Astrocyte (in vitro differentiated cells and primary cell): ENCODE data around the gene OR2C3.
"Not testable (repeated sequence)": the region's sequence is repeated elsewhere in the genome, so short reads cannot be mapped to it uniquely, and the experiment has no call there.

Experiments used
- CTCF ChIP-seq: IDR thresholded peaks from 2 replicates; pipeline ENCODE4 v1.5.1; 2011; ENCODE audit warnings: low read depth, mild to moderate bottlenecking, inconsistent platforms, low read length, moderate library complexity; ENCODE audit not compliant: insufficient read depth
- EZH2 ChIP-seq: IDR thresholded peaks from 2 replicates; pipeline ENCODE4 v1.6.1; 2012; ENCODE audit warnings: mild to moderate bottlenecking, low read length, inconsistent platforms; ENCODE audit not compliant: insufficient read depth

DNA sequence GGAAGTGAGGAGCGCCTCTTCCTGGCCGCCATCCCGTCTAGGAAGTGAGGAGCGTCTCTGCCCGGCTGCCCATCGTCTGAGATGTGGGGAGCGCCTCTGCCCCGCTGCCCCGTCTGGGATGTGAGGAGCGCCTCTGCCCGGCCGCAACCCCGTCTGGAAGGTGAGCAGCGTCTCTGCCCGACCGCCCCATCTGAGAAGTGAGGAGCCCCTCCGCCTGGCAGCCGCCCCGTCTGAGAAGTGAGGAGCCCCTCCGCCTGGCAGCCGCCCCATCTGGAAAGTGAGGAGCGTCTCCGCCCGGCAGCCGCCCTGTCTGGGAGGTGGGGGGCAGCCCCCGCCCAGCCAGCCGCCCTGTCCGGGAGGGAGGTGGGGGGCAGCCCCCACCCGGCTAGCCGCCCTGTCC is 14.4 kb downstream of the OR2C3 start:
- TF ChIP-seq CTCF, EZH2: not testable (repeated sequence)
